K562 (cell line): ENCODE results near the gene ZAP70. TPM values are rescaled to one million over a fixed set of nuclear protein-coding genes. Genes with fewer than 3 reads are reported as not detected.
"Not testable (repeated sequence)": the region's sequence is repeated elsewhere in the genome, so short reads cannot be mapped to it uniquely, and the experiment has no call there.

ENCODE experiments used
- ATAC-seq: fragments of 200-7000 bp; cut with Tn5 transposase; 3 replicates; pipeline ENCODE4 v1.9.1; 2020; ENCODE audit warnings: moderate library complexity
- BruUV-seq: library from RNA; stranded (reverse); fragments of 400-500 nt; replicated peaks from 2 replicates; lab custom pipeline; 2021; lab: Mats Ljungman, UMichigan
- CTCF ChIA-PET: fragments of 300-600 bp; formaldehyde crosslinking; extraction: SDS; loops from one replicate; lab custom pipeline; 2021; ENCODE audit warnings: low intra/inter-chr PET ratio; lab: Yijun Ruan, JAX
- POLR2A ChIA-PET: fragments of 300-600, 350-650 bp; sonication (Branson Sonifier 250); formaldehyde crosslinking; extraction: SDS; loops from one replicate; lab custom pipeline; 2021; ENCODE audit warnings: antibody characterized with exemption, inconsistent platforms; lab: Yijun Ruan, JAX
- DNase-seq, 4 experiments: peaks; one replicate each; pipeline versions ENCODE4 v3.0.0 to v3.0.0-alpha.2; 2011 to 2018; ENCODE audit warnings: low spot score in 3 of 4, mixed read lengths in 3 of 4; ENCODE audit errors: extremely low read depth in 1 of 4
- FAIRE-seq: peaks from 2 replicates; lab custom pipeline; 2011; peaks lifted over from hg19 to GRCh38; lab: Jason Lieb, UNC
- H2AFZ ChIP-seq: 2 replicates; pipeline ENCODE4 v1.6.0; 2011; ENCODE audit warnings: low read depth, low read length, control low read depth, inconsistent platforms
- H3K27ac ChIP-seq: fragments of 200-600 bp; 3 replicates; pipeline ENCODE4 v1.8.0; 2011; ENCODE audit warnings: low read depth, mild to moderate bottlenecking, control low read depth, inconsistent platforms, low read length, moderate library complexity, mixed read lengths; ENCODE audit errors: extremely low read depth
- H3K27me3 ChIP-seq, 2 experiments: fragments of 300-600 bp in 1 of 2; 2 replicates in 1 of 2; 3 replicates in 1 of 2; pipeline versions ENCODE4 v1.6.0 to v1.8.0; 2011; ENCODE audit warnings: inconsistent platforms in 2 of 2, low read length in 2 of 2, mild to moderate bottlenecking in 1 of 2, mixed read lengths in 1 of 2, moderate library complexity in 1 of 2; ENCODE audit not compliant: control insufficient read depth in 2 of 2, insufficient read depth in 2 of 2
- H3K36me3 ChIP-seq: fragments of 300-600 bp; 3 replicates; pipeline ENCODE4 v1.8.0; 2011; ENCODE audit warnings: mild to moderate bottlenecking, low read length, inconsistent platforms; ENCODE audit not compliant: control insufficient read depth, insufficient read depth
- H3K4me1 ChIP-seq, 2 experiments: fragments of 200-600 bp in 1 of 2; replicated peaks in 1 of 2; 2 replicates in 1 of 2; 3 replicates in 1 of 2; pipeline versions ENCODE4 v1.5.1 to v1.8.0; 2011; ENCODE audit warnings: inconsistent platforms in 2 of 2, low read length in 2 of 2, mild to moderate bottlenecking in 1 of 2, mixed read lengths in 1 of 2, moderate library complexity in 1 of 2; ENCODE audit not compliant: control insufficient read depth in 2 of 2, insufficient read depth in 2 of 2
- H3K4me2 ChIP-seq: 2 replicates; pipeline ENCODE4 v1.6.1; 2011; ENCODE audit warnings: low read length, control low read depth, inconsistent platforms, mixed read lengths; ENCODE audit not compliant: insufficient read depth
- H3K4me3 ChIP-seq: fragments of 200-600 bp; sonication (generic), shearing (Covaris generic); 2 replicates; pipeline ENCODE4 v1.5.1; 2016; ENCODE audit warnings: control low read depth, inconsistent platforms
- H3K79me2 ChIP-seq: fragments of 200-600 bp; 3 replicates; pipeline ENCODE4 v1.8.0; 2011; ENCODE audit warnings: low read length, inconsistent platforms; ENCODE audit not compliant: control insufficient read depth, insufficient read depth
- H3K9ac ChIP-seq, 2 experiments: 2 replicates each; pipeline versions ENCODE4 v1.6.0 to v1.6.1; 2011; ENCODE audit warnings: low read depth in 2 of 2, low read length in 2 of 2, control low read depth in 1 of 2, inconsistent platforms in 1 of 2, mild to moderate bottlenecking in 1 of 2, mixed read lengths in 1 of 2; ENCODE audit not compliant: insufficient read depth in 1 of 2
- H3K9me1 ChIP-seq: one replicate; pipeline ENCODE4 v1.6.0; 2011; ENCODE audit warnings: inconsistent platforms, mild to moderate bottlenecking, low read length, moderate library complexity; ENCODE audit not compliant: control insufficient read depth, insufficient read depth
- H3K9me3 ChIP-seq: replicated peaks from 2 replicates; pipeline ENCODE4 v1.5.1; 2011; ENCODE audit warnings: low read depth, low read length, inconsistent platforms; ENCODE audit not compliant: control insufficient read depth, insufficient read depth
- H4K20me1 ChIP-seq: replicated peaks from 2 replicates; pipeline ENCODE4 v1.6.1; 2011; ENCODE audit warnings: low read length, inconsistent platforms, mixed read lengths; ENCODE audit not compliant: control insufficient read depth, insufficient read depth
- HDGF ChIP-seq: fragments of 450-650 bp; IDR thresholded peaks from 2 replicates; pipeline ENCODE4 v1.6.1; 2016
- HMG20B ChIP-seq: fragments of 250-450 bp; sonication (Bioruptor Pico); IDR thresholded peaks from 2 replicates; pipeline ENCODE4 v1.5.0; 2021; ENCODE audit warnings: mild to moderate bottlenecking
- MED1 ChIP-seq: sonication (generic); formaldehyde crosslinking; IDR thresholded peaks from 2 replicates; pipeline ENCODE4 v1.8.1; 2023; ENCODE audit warnings: missing genetic modification reagents, borderline replicate concordance
- SIRT6 ChIP-seq: IDR thresholded peaks from one replicate; pipeline ENCODE4 v1.6.1; 2012; ENCODE audit warnings: low read depth, mild to moderate bottlenecking, control low read depth, inconsistent platforms, low read length, moderate library complexity
- SMAD4 ChIP-seq: fragments of 250-450 bp; sonication (Bioruptor Pico); conservative IDR thresholded peaks from 2 replicates; pipeline ENCODE4 v1.8.0; 2021; ENCODE audit warnings: inconsistent platforms, mild to moderate bottlenecking, moderate library complexity
- SMARCE1 ChIP-seq: fragments of 450-650 bp; IDR thresholded peaks from 2 replicates; pipeline ENCODE4 v1.7.1; 2016; ENCODE audit warnings: mild to moderate bottlenecking
- SOX6 ChIP-seq: fragments of 450-650 bp; IDR thresholded peaks from 2 replicates; pipeline ENCODE4 v1.6.1; 2014; ENCODE audit warnings: mild to moderate bottlenecking
- SP1 ChIP-seq: sonication (generic); formaldehyde crosslinking; IDR thresholded peaks from 2 replicates; pipeline ENCODE4 v1.8.1; 2022; ENCODE audit warnings: mild to moderate bottlenecking, missing genetic modification reagents
- STAT5A ChIP-seq: IDR thresholded peaks from 2 replicates; pipeline ENCODE4 v1.6.1; 2012; ENCODE audit warnings: low read length, inconsistent platforms, borderline replicate concordance
- TCF3 ChIP-seq: sonication (generic); formaldehyde crosslinking; IDR thresholded peaks from 2 replicates; pipeline ENCODE4 v1.4.0; 2020; ENCODE audit warnings: mild to moderate bottlenecking, missing genetic modification reagents
- ZNF134 ChIP-seq: fragments of 250-450 bp; sonication (Bioruptor Pico); conservative IDR thresholded peaks from 2 replicates; pipeline ENCODE4 v1.4.0; 2020
- WGBS: fragments of 100-300 bp; shearing (Covaris generic); methylation state at CpG from one replicate; pipeline ENCODE4 v1.1.6; 2016; ENCODE audit warnings: low coverage, mixed read lengths; ENCODE audit not compliant: insufficient coverage; ENCODE audit errors: missing lambda C conversion rate; 5-methylcytosine and 5-hydroxymethylcytosine counted together
- in situ Hi-C: fragments of 300-500 bp; cut with MboI; formaldehyde crosslinking; loops from 4 replicates; pipeline ENCODE4 v1.15.0; 2018; ENCODE audit warnings: inconsistent platforms, mixed read lengths
- intact Hi-C: fragments of 100-400 bp; cut with micrococcal nuclease; formaldehyde crosslinking; loops from 2 replicates; pipeline ENCODE4 v1.14.2; 2022
- polyA plus RNA-seq, 8 experiments: library from polyadenylated mRNA; depleted of rRNA in 4 of 8; stranded (reverse) in 5 of 8; unstranded in 3 of 8; fragments of >200 nt; fragmentation: Nextera tagmentation in 2 of 8; fragmentation: Illumina TruSeq in 1 of 8; extraction: Ambion mirVana in 2 of 8; extraction: Trizol in 1 of 8; gene quantifications; 2 replicates each; pipeline versions ENCODE4 v1.2.1 to v1.2.3, GENCODE V29; 2011 to 2014; ENCODE audit warnings: inconsistent platforms in 1 of 8, missing spikeins in 1 of 8
- total RNA-seq, 7 experiments: library from RNA; depleted of rRNA in 6 of 7; stranded (reverse); fragments of >200 nt in 6 of 7; fragmentation: Illumina TruSeq in 2 of 7; extraction: Trizol in 2 of 7; gene quantifications; 2 replicates each; pipeline versions ENCODE4 v1.2.1 to v1.2.3, GENCODE V29; 2011 to 2021; ENCODE audit warnings: low replicate concordance in 1 of 7

The ZAP70 gene
- total and polyA plus RNA-seq, 9 of the 15 experiments (the other 6 are each of a cell fraction or from before 2014, with no cell fraction given): 0.06 to 0.80 (median 0.21) TPM; not detected in 1

GRCh38 chr2:97670471-97670870 is 42.9 kb upstream of the ZAP70 start:
- H3K9ac ChIP-seq: no peak overlapping the region
- no peak overlapping the region for H3K27ac ChIP-seq
- no peaks in the 10 kb centered on the region for H3K9me1 ChIP-seq
- POLR2A ChIA-PET: interaction anchor here (0.6 to 1.0 kb wide), 2 partner anchors 19 to 28 kb away, joined by 4 to 5 read pairs; no protein-coding TSS in a partner anchor
- 94% methylated on average over 1 of the region's 1 CpG for whole genome bisulfite sequencing
- peaks cover 11 to 24% of the 10 kb centered on the region in 2 experiments for H3K4me1 ChIP-seq
- no peak overlapping the region for H2AFZ ChIP-seq
- TF ChIP-seq SOX6 (no peak), HDGF (no peak), ZNF134 (no peak), MED1 (CRISPR knock-in tag) (no peak)
- no peak overlapping the region for H3K4me2 ChIP-seq
- intact Hi-C loops: no loop called here
- H4K20me1 ChIP-seq: no peaks in the 10 kb centered on the region
- no peaks in the 10 kb centered on the region for H3K9me3 ChIP-seq
- CTCF ChIA-PET: no interaction called here
- H3K27me3 ChIP-seq: no peaks in the 10 kb centered on the region
- no TSS peak for BruUV-seq
- H3K4me3 ChIP-seq: no peak overlapping the region
- in situ Hi-C loops: no loop called here
- no peaks in the 10 kb centered on the region for H3K36me3 ChIP-seq
- no peaks in the 10 kb centered on the region for H3K79me2 ChIP-seq
- ATAC-seq (no peak), DNase-seq (no peak), FAIRE-seq (no peak)

DNA sequence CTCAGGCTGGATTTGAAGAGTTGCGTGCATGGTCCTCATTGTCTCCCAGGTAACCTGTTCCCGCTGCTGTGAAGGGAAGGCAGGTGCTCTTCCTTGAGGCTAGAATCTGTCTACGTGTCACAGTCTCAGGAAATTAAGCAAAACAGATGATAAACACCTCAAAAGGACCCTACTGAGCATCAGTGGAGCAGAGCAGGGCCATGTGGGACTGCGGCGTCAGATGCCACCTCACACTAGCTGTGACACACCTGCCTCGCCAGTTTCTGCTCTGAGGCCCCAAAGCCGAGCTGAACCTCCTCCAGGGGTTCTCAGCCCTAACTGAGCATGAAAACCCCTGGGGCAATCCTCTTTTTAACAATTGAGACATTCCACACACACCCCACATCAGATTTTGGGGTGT is 41.9 kb upstream of the ZAP70 start:
- Histone ChIP-seq H3K4me3 (no peak overlapping the region), H3K27me3 (no peaks in the 10 kb centered on the region), H3K36me3 (no peaks in the 10 kb centered on the region), H3K4me1 (peaks cover 11 to 24% of the 10 kb centered on the region in 2 experiments), H3K4me2 (no peak overlapping the region), H3K79me2 (no peaks in the 10 kb centered on the region), H3K9me1 (no peaks in the 10 kb centered on the region), H3K9me3 (no peaks in the 10 kb centered on the region), H4K20me1 (no peaks in the 10 kb centered on the region), H2AFZ (no peak overlapping the region), H3K27ac (no peak overlapping the region), H3K9ac (no peak overlapping the region)
- TF ChIP-seq STAT5A (no peak), SP1 (no peak), SMAD4 (no peak), SMARCE1 (no peak), SIRT6 (no peak), TCF3 (no peak), HMG20B (CRISPR knock-in tag) (no peak)
- no peak for FAIRE-seq
- WGBS: 88% methylated on average over 7 of the region's 7 CpGs
- POLR2A ChIA-PET: no interaction called here
- CTCF ChIA-PET: no interaction called here
- intact Hi-C loops: no loop called here
- ATAC-seq: no peak
- in situ Hi-C loops: no loop called here
- no peak for DNase-seq
- BruUV-seq: no TSS peak

GRCh38 chr2:97672606-97673140 is 40.7 kb upstream of the ZAP70 start:
- H3K9me3 ChIP-seq, H3K9me1 ChIP-seq, ATAC-seq, H3K9ac ChIP-seq, H3K4me3 ChIP-seq, in situ Hi-C loops, H3K27me3 ChIP-seq, H4K20me1 ChIP-seq, H3K4me2 ChIP-seq, H3K36me3 ChIP-seq, H3K79me2 ChIP-seq, BruUV-seq, DNase-seq, FAIRE-seq, intact Hi-C loops: not testable (repeated sequence)
- WGBS: 74% methylated on average over 4 of the region's 6 CpGs
- ChIA-PET CTCF (interaction anchor here (0.6 kb wide), 1 partner anchor 19 kb away, joined by 3 read pairs; no protein-coding TSS in a partner anchor), POLR2A (interaction anchor here (0.6 to 1.8 kb wide), 4 partner anchors 8 to 736 kb away, joined by 3 to 14 read pairs (median 5); partner anchors contain the start of gene ACTR1B)
- Histone ChIP-seq H3K4me1 (peaks cover 11 to 24% of the 10 kb centered on the region in 2 experiments), H3K27ac (peak overlapping the region; percentile 73; the same call in 2 of the 3 replicates), H2AFZ (peak overlapping the region; percentile 80)
